Measurements from ENCODE around the gene SDHAF1.

SDHAF1 gene

DNA sequence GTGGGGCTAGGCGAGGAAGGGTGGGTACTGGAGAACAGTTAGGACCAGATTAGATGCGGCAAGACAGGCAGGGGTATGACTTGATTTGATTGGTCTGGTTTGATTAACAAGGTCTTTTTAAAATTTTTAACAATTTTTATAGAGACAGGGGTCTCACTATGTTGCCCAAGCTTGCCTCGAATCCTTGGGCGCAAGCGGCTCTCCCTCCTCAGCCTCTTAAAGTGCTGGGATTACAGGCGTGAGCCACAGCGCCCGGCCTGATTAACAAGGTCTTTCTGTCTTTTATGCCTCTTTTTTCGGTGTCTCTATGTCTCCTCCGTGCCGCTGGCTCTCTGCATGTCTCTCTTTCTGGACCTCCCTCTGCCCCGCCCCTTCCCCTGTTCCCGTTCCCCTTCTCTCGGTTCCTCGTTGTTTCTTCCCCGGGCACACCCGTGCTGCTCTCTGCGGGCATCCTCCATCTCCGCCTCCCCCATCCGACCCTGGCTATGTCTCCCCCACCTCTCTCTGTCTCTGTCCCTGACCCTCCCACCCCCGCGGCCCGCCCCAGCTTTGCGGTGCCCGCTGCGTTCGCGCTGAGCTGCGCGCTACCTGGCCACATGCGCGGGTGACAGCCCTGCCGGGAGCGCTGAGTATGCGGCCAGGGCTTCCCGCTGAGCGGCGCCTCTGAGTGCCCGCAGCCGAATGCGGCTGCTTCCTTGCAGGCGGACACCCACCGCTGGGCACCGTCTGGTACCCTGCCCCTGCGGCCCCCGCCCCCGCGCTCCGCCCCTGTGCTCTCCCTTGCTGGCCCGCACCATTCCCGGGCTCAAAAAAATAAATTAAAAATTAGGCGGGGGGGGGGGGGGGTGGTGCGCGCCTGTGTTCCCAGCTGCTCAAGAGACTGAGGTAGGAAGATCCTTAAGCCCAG lies 8.1 kb upstream of the SDHAF1 start:
- Histone ChIP-seq H3K79me2 (ENCODE audit: insufficient read depth, low read length) (no peaks in the 10 kb centered on the region), H4K20me1 (ENCODE audit: insufficient read depth, low read length) (no peaks in the 10 kb centered on the region), H3K27me3 (ENCODE audit: insufficient read depth, low read length) (peaks cover 5% of the 10 kb centered on the region; the same call in 1 of the 2 replicates), H3K4me3 (ENCODE audit: low read depth, low read length, poor library complexity, severe bottlenecking) (peak overlapping the region; percentile 59), H3K4me1 (ENCODE audit: insufficient read depth, low read length, severe bottlenecking) (no peaks in the 10 kb centered on the region), H3K4me2 (ENCODE audit: low read length) (peak overlapping the region; percentile 83), H3K9me2 (ENCODE audit: low read depth, low read length) (no peaks in the 10 kb centered on the region), H3K9me3 (ENCODE audit: low read length) (no peaks in the 10 kb centered on the region), H3K36me3 (ENCODE audit: insufficient read depth, low read length) (no peaks in the 10 kb centered on the region), H3K9ac (ENCODE audit: low read length) (peak overlapping the region; percentile 48; the same call in 1 of the 2 replicates), H3F3A (ENCODE audit: insufficient read depth, low read length) (no peaks in the 10 kb centered on the region), H2AFZ (ENCODE audit: low read length) (no peak overlapping the region), H3K27ac (ENCODE audit: low read depth, low read length, poor library complexity, severe bottlenecking) (no peak overlapping the region)
- no peak for TF ChIP-seq EZH2 (IDR thresholded peaks at IDR 0.05; ENCODE audit: borderline replicate concordance, low read length)
- TF ChIP-seq, protein P1, sequence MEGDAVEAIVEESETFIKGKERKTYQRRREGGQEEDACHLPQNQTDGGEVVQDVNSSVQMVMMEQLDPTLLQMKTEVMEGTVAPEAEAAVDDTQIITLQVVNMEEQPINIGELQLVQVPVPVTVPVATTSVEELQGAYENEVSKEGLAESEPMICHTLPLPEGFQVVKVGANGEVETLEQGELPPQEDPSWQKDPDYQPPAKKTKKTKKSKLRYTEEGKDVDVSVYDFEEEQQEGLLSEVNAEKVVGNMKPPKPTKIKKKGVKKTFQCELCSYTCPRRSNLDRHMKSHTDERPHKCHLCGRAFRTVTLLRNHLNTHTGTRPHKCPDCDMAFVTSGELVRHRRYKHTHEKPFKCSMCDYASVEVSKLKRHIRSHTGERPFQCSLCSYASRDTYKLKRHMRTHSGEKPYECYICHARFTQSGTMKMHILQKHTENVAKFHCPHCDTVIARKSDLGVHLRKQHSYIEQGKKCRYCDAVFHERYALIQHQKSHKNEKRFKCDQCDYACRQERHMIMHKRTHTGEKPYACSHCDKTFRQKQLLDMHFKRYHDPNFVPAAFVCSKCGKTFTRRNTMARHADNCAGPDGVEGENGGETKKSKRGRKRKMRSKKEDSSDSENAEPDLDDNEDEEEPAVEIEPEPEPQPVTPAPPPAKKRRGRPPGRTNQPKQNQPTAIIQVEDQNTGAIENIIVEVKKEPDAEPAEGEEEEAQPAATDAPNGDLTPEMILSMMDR (IDR thresholded peaks at IDR 0.05; ENCODE audit: low read length), result peak; percentile 26

DNA sequence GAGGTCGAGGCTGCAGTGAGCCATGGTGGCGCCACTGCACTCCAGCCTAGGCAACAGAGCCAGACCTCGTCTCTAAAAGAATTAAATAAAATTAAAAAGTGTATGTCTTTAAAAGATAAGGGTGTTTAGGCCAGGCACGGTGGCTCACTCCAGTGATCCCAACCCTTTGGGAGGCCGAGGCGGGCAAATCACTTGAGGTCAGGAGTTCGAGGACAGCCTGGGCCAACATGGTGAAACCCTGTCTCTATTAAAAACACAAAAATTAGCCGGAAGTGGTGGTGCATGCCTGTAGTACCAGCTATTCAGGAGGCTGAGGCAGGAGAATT lies 7.5 kb upstream of the SDHAF1 start:
- H4K20me1 ChIP-seq (ENCODE audit: insufficient read depth, low read length), result no peaks in the 10 kb centered on the region
- H3K4me2 ChIP-seq (ENCODE audit: low read length), result peak overlapping the region; percentile 83
- no peaks in the 10 kb centered on the region for H3K36me3 ChIP-seq (ENCODE audit: insufficient read depth, low read length)
- H3K9me3 ChIP-seq (ENCODE audit: low read length), result no peaks in the 10 kb centered on the region
- H2AFZ ChIP-seq (ENCODE audit: low read length), result no peak overlapping the region
- peak overlapping the region; percentile 59 for H3K4me3 ChIP-seq (ENCODE audit: low read depth, low read length, poor library complexity, severe bottlenecking)
- H3K27me3 ChIP-seq (ENCODE audit: insufficient read depth, low read length), result peaks cover 5% of the 10 kb centered on the region; the same call in 1 of the 2 replicates
- no peak overlapping the region for H3K27ac ChIP-seq (ENCODE audit: low read depth, low read length, poor library complexity, severe bottlenecking)
- H3F3A ChIP-seq (ENCODE audit: insufficient read depth, low read length), result no peaks in the 10 kb centered on the region
- no peaks in the 10 kb centered on the region for H3K4me1 ChIP-seq (ENCODE audit: insufficient read depth, low read length, severe bottlenecking)
- H3K79me2 ChIP-seq (ENCODE audit: insufficient read depth, low read length), result no peaks in the 10 kb centered on the region
- H3K9me2 ChIP-seq (ENCODE audit: low read depth, low read length), result no peaks in the 10 kb centered on the region
- TF ChIP-seq EZH2 (IDR thresholded peaks at IDR 0.05; ENCODE audit: borderline replicate concordance, low read length), result no peak
- TF ChIP-seq, protein P1 (IDR thresholded peaks at IDR 0.05; ENCODE audit: low read length), result 0 out of 2 replicates have a peak, but pooled peaks have one; percentile 4
- no peak overlapping the region; the same call in 1 of the 2 replicates for H3K9ac ChIP-seq (ENCODE audit: low read length)

DNA sequence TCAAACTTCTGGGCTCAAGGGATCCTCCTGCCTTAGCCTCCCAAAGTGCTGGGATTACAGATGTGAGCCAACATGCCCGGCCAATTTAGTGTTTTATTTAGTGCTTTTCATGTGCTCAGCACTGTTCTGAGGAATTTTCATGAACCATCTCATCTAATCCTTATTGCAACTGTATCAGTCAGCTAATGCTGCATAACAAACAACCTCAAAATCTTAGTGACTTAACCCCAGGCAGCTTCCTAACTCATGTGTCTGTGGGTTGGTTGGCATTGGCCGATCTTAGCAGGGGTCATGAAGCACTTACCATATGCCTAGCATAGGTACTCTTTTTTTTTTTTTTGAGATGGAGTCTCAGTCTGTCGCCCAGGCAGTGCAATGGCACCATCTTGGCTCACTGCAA lies 6.2 kb upstream of the SDHAF1 start:
- no peaks in the 10 kb centered on the region for H4K20me1 ChIP-seq (ENCODE audit: insufficient read depth, low read length)
- H3K36me3 ChIP-seq (ENCODE audit: insufficient read depth, low read length), result no peaks in the 10 kb centered on the region
- no peak overlapping the region for H3K4me2 ChIP-seq (ENCODE audit: low read length)
- no peak overlapping the region for H3K9ac ChIP-seq (ENCODE audit: low read length)
- H3K27me3 ChIP-seq (ENCODE audit: insufficient read depth, low read length), result peaks cover 5% of the 10 kb centered on the region; the same call in 1 of the 2 replicates
- TF ChIP-seq, protein P1 (IDR thresholded peaks at IDR 0.05; ENCODE audit: low read length), result no peak
- no peak for TF ChIP-seq EZH2 (IDR thresholded peaks at IDR 0.05; ENCODE audit: borderline replicate concordance, low read length)
- no peaks in the 10 kb centered on the region for H3F3A ChIP-seq (ENCODE audit: insufficient read depth, low read length)
- H3K27ac ChIP-seq (ENCODE audit: low read depth, low read length, poor library complexity, severe bottlenecking), result no peak overlapping the region
- H3K9me2 ChIP-seq (ENCODE audit: low read depth, low read length), result no peaks in the 10 kb centered on the region
- no peak overlapping the region for H2AFZ ChIP-seq (ENCODE audit: low read length)
- H3K9me3 ChIP-seq (ENCODE audit: low read length), result no peaks in the 10 kb centered on the region
- H3K4me3 ChIP-seq (ENCODE audit: low read depth, low read length, poor library complexity, severe bottlenecking), result no peak overlapping the region
- no peaks in the 10 kb centered on the region for H3K4me1 ChIP-seq (ENCODE audit: insufficient read depth, low read length, severe bottlenecking)
- H3K79me2 ChIP-seq (ENCODE audit: insufficient read depth, low read length), result no peaks in the 10 kb centered on the region
